SK-N-SH (cell line): ENCODE data around the gene RAB5B. TPM values are rescaled to one million over a fixed set of nuclear protein-coding genes. Genes with fewer than 3 reads are reported as not detected.

Experiments
- CTCF ChIA-PET: fragments of 300-600, 350-600 bp; formaldehyde crosslinking; extraction: SDS; loops from one replicate; lab custom pipeline; 2021; lab: Yijun Ruan, JAX
- POLR2A ChIA-PET: fragments of 350-600 bp; sonication (Branson Sonifier 250); formaldehyde crosslinking; extraction: SDS; loops from one replicate; lab custom pipeline; 2020; ENCODE audit warnings: antibody characterized with exemption, inconsistent platforms; lab: Yijun Ruan, JAX
- DNase-seq: peaks from one replicate; pipeline ENCODE4 v3.0.0; 2012
- H2AFZ ChIP-seq: fragments of 200-600 bp; sonication (generic); 2 replicates; pipeline ENCODE4 v1.8.1; 2016; ENCODE audit warnings: antibody characterized with exemption, mild to moderate bottlenecking, low read depth
- H3F3A ChIP-seq: fragments of 200-600 bp; sonication (generic); replicated peaks from 2 replicates; pipeline ENCODE3; 2016; ENCODE audit warnings: antibody characterized with exemption, mild to moderate bottlenecking; ENCODE audit not compliant: insufficient read depth
- H3K27ac ChIP-seq, 2 experiments: fragments of 200-500 bp in 1 of 2; fragments of 200-600 bp in 1 of 2; sonication (Bioruptor generic) in 1 of 2; sonication (generic), shearing (Covaris generic) in 1 of 2; 2 replicates each; pipeline versions ENCODE4 v1.5.1 to v1.6.1; 2014 to 2016; ENCODE audit warnings: low read depth in 2 of 2, inconsistent platforms in 1 of 2, low read length in 1 of 2, mild to moderate bottlenecking in 1 of 2, mixed read lengths in 1 of 2
- H3K27me3 ChIP-seq: fragments of 200-600 bp; sonication (generic), shearing (Covaris generic); 2 replicates; pipeline ENCODE4 v1.6.1; 2016; ENCODE audit warnings: mixed run types; ENCODE audit not compliant: insufficient read depth
- H3K36me3 ChIP-seq, 2 experiments: fragments of 200-500 bp in 1 of 2; fragments of 200-600 bp in 1 of 2; sonication (Bioruptor generic) in 1 of 2; sonication (generic) in 1 of 2; replicated peaks in 1 of 2; 2 replicates each; pipeline versions ENCODE3 to v1.5.1; 2014 to 2016; ENCODE audit warnings: low read length in 1 of 2, mild to moderate bottlenecking in 1 of 2; ENCODE audit not compliant: insufficient read depth in 2 of 2, control insufficient read depth in 1 of 2
- H3K4me1 ChIP-seq, 2 experiments: fragments of 200-500 bp in 1 of 2; fragments of 200-600 bp in 1 of 2; sonication (Bioruptor generic) in 1 of 2; sonication (generic), shearing (Covaris generic) in 1 of 2; 2 replicates each; pipeline versions ENCODE4 v1.5.1 to v1.6.1; 2014 to 2016; ENCODE audit warnings: low read depth in 1 of 2, low read length in 1 of 2, mixed run types in 1 of 2; ENCODE audit not compliant: insufficient read depth in 2 of 2, control insufficient read depth in 1 of 2
- H3K4me2 ChIP-seq: fragments of 200-600 bp; sonication (generic), shearing (Covaris generic); 2 replicates; pipeline ENCODE4 v1.6.1; 2017; ENCODE audit warnings: mixed run types
- H3K4me3 ChIP-seq, 2 experiments: fragments of 200-500 bp in 1 of 2; fragments of 200-600 bp in 1 of 2; sonication (Bioruptor generic) in 1 of 2; sonication (generic), shearing (Covaris generic) in 1 of 2; 2 replicates each; pipeline versions ENCODE4 v1.5.1 to v1.8.1; 2014 to 2016; ENCODE audit warnings: low read depth in 2 of 2, inconsistent platforms in 1 of 2, low read length in 1 of 2, mild to moderate bottlenecking in 1 of 2, mixed read lengths in 1 of 2, moderate library complexity in 1 of 2
- H3K79me2 ChIP-seq: fragments of 200-600 bp; sonication (generic); 2 replicates; pipeline ENCODE4 v1.8.1; 2017; ENCODE audit warnings: mild to moderate bottlenecking; ENCODE audit not compliant: insufficient read depth
- H3K9ac ChIP-seq: fragments of 200-600 bp; sonication (generic); 2 replicates; pipeline ENCODE4 v1.6.1; 2017; ENCODE audit warnings: mixed run types
- H3K9me2 ChIP-seq: fragments of 200-600 bp; sonication (generic); 2 replicates; pipeline ENCODE4 v1.6.1; 2017; ENCODE audit warnings: mixed run types
- H3K9me3 ChIP-seq: fragments of 200-600 bp; sonication (generic); 2 replicates; pipeline ENCODE4 v1.6.1; 2017; ENCODE audit warnings: mixed run types, mild to moderate bottlenecking, moderate library complexity
- H4K20me1 ChIP-seq: fragments of 200-600 bp; sonication (generic); 2 replicates; pipeline ENCODE4 v1.6.1; 2017; ENCODE audit warnings: mild to moderate bottlenecking, mixed run types; ENCODE audit not compliant: insufficient read depth
- CHD2 ChIP-seq: fragments of 150-350 bp; IDR thresholded peaks from 2 replicates; pipeline ENCODE4 v1.6.1; 2018; ENCODE audit warnings: low read length; ENCODE audit not compliant: partially characterized antibody
- CTCF ChIP-seq: fragments of 200-600 bp; sonication (generic); IDR thresholded peaks from 2 replicates; pipeline ENCODE4 v1.6.1; 2017; ENCODE audit warnings: antibody characterized with exemption, mild to moderate bottlenecking, moderate library complexity
- EP300 ChIP-seq, 2 experiments: IDR thresholded peaks; 2 replicates each; pipeline versions ENCODE4 v1.4.0 to v1.6.1; 2012; ENCODE audit warnings: borderline replicate concordance in 1 of 2, low read depth in 1 of 2, low read length in 1 of 2
- GATA2 ChIP-seq: sonication (generic); formaldehyde crosslinking; IDR thresholded peaks from 2 replicates; pipeline ENCODE4 v1.5.0; 2020; ENCODE audit warnings: mild to moderate bottlenecking, missing genetic modification reagents
- PBX3 ChIP-seq: IDR thresholded peaks from 2 replicates; pipeline ENCODE4; 2012
- POLR2AphosphoS5 ChIP-seq: IDR thresholded peaks from 2 replicates; pipeline ENCODE4 v1.6.1; 2012; ENCODE audit warnings: low read depth, low read length
- RAD21 ChIP-seq: IDR thresholded peaks from 2 replicates; pipeline ENCODE4 v1.6.1; 2012; ENCODE audit warnings: mild to moderate bottlenecking, low read length
- RCOR1 ChIP-seq: fragments of 150-350 bp; IDR thresholded peaks from 2 replicates; pipeline ENCODE4 v1.6.1; 2017; ENCODE audit warnings: antibody characterized with exemption, low read length
- RXRA ChIP-seq: IDR thresholded peaks from 2 replicates; pipeline ENCODE4 v1.4.0; 2012; ENCODE audit warnings: low read depth, mild to moderate bottlenecking, borderline replicate concordance
- SIN3A ChIP-seq: IDR thresholded peaks from 2 replicates; pipeline ENCODE4 v1.6.1; 2012; ENCODE audit warnings: low read depth, mild to moderate bottlenecking, low read length, moderate library complexity, borderline replicate concordance
- SMC3 ChIP-seq: IDR thresholded peaks from 2 replicates; pipeline ENCODE4 v1.6.1; 2012; ENCODE audit warnings: low read depth, low read length, improper control_type of control experiment
- TAF1 ChIP-seq: IDR thresholded peaks from 2 replicates; pipeline ENCODE4 v1.6.1; 2012; ENCODE audit warnings: low read depth, mild to moderate bottlenecking, low read length, moderate library complexity, borderline replicate concordance
- TCF12 ChIP-seq: IDR thresholded peaks from 2 replicates; pipeline ENCODE4 v1.4.0; 2012
- WGBS: methylation state at CpG from one replicate; pipeline ENCODE4 v1.1.6; 2017; ENCODE audit warnings: low lambda C conversion rate; 5-methylcytosine and 5-hydroxymethylcytosine counted together
- polyA plus RNA-seq, 3 experiments: library from polyadenylated mRNA; depleted of rRNA; stranded (reverse); fragments of >200 nt; gene quantifications; 2 replicates each; pipeline ENCODE4 v1.2.3, GENCODE V29; 2012

The RAB5B gene
- polyA plus RNA-seq, 1 of the 3 experiments (the other 2 are of a cell fraction): 54.0 TPM

- no peaks in the 10 kb centered on the region for H3K9me2 ChIP-seq
- H3K79me2 ChIP-seq: peaks cover 57% of the 10 kb centered on the region
- H3K27me3 ChIP-seq: no peaks in the 10 kb centered on the region
- no peaks in the 10 kb centered on the region for H3K9me3 ChIP-seq
- peak within 1 kb of the TSS; percentile 69 for H3K9ac ChIP-seq
- peaks cover 31% of the 10 kb centered on the region for H3F3A ChIP-seq
- H2AFZ ChIP-seq: peak within 1 kb of the TSS; percentile 73
- peak; percentile 74 for DNase-seq
- peak within 1 kb of the TSS; percentile 90 for H3K4me2 ChIP-seq
- WGBS: 39% methylated on average over 3 of the region's 3 CpGs
- peak within 1 kb of the TSS; percentile 79 to 80 for H3K27ac ChIP-seq
- TF ChIP-seq CHD2 (peak; percentile 39), RXRA (no peak), TCF12 (peak; percentile 42), SMC3 (peak; percentile 28; the same call in 1 of the 2 replicates), CTCF (peak; percentile 76), RAD21 (peak; percentile 61), SIN3A (no peak), PBX3 (peak; percentile 25; the same call in 1 of the 2 replicates), RCOR1 (no peak), TAF1 (no peak)
- POLR2A ChIA-PET: interaction anchor here (1.1 to 2.2 kb wide), 4 partner anchors 43 to 193 kb away, joined by 3 to 8 read pairs (median 4); partner anchors contain the start of genes ORMDL2, RAB5B and SARNP
- CTCF ChIA-PET: interaction anchor here (0.6 to 6.4 kb wide), 23 partner anchors 8 to 1895 kb away, joined by 3 to 51 read pairs (median 3); partner anchors contain the start of genes DNAJC14, MMP19 and SARNP
- H3K4me3 ChIP-seq: peak within 1 kb of the TSS; percentile 64 to 72
- H3K4me1 ChIP-seq: peaks cover 21 to 33% of the 10 kb centered on the region in 2 experiments; a peak in 3 of 4 replicates
- H3K36me3 ChIP-seq: no peaks in the 10 kb centered on the region
- no peaks in the 10 kb centered on the region for H4K20me1 ChIP-seq
These were observed 43.0 kb upstream of the RAB5B start, which contains the start of gene DGKA for GRCh38 chr12:55930771-55931316. TSS of gene DGKA (plus strand) at chr12:55931162. CDS start at chr12:55936504, 5,342 bp downstream.

GRCh38 chr12:55931317-55931779 lies 42.5 kb upstream of the RAB5B start:
- ChIA-PET POLR2A (interaction anchor here (0.8 to 2.2 kb wide), 5 partner anchors 42 to 193 kb away, joined by 3 to 8 read pairs (median 5); partner anchors contain the start of genes DNAJC14, ORMDL2, RAB5B and SARNP), CTCF (interaction anchor here (0.8 to 3.6 kb wide), 13 partner anchors 9 to 1896 kb away, joined by 3 to 37 read pairs (median 4); partner anchors contain the start of genes DNAJC14 and SARNP)
- H3K27ac ChIP-seq: peak overlapping the region; percentile 79 to 80
- no peak for DNase-seq
- H3K27me3 ChIP-seq: no peaks in the 10 kb centered on the region
- H3K4me2 ChIP-seq: peak overlapping the region; percentile 90
- H3K9me2 ChIP-seq: no peaks in the 10 kb centered on the region
- H4K20me1 ChIP-seq: no peaks in the 10 kb centered on the region
- H3K4me1 ChIP-seq: peaks cover 19 to 32% of the 10 kb centered on the region in 2 experiments; a peak in 3 of 4 replicates
- 29% methylated on average over 10 of the region's 10 CpGs for WGBS
- peaks cover 26% of the 10 kb centered on the region for H3F3A ChIP-seq
- no peaks in the 10 kb centered on the region for H3K36me3 ChIP-seq
- H3K79me2 ChIP-seq: peaks cover 52% of the 10 kb centered on the region
- H2AFZ ChIP-seq: peak overlapping the region; percentile 73
- H3K4me3 ChIP-seq: peak overlapping the region; percentile 64 to 72
- TF ChIP-seq GATA2 (CRISPR knock-in tag) (no peak), POLR2AphosphoS5 (no peak), SMC3 (no peak), EP300 (IDR thresholded peaks at IDR 0.05; ENCODE audit: borderline replicate concordance in 1 of 2, low read depth in 1 of 2, low read length in 1 of 2) (no peak)
- TF ChIP-seq, all 33 proteins: peak for 0
- peak overlapping the region; percentile 69 for H3K9ac ChIP-seq
- no peaks in the 10 kb centered on the region for H3K9me3 ChIP-seq
